Dedifferentiated amniotic fluid mesenchymal stem cell (primary cell): ENCODE results near the gene SBF1.

Experiments
- DNase-seq: peaks from one replicate; pipeline ENCODE4 v3.0.0-alpha.2; 2016; ENCODE audit errors: extremely low spot score

Gene SBF1

DNA sequence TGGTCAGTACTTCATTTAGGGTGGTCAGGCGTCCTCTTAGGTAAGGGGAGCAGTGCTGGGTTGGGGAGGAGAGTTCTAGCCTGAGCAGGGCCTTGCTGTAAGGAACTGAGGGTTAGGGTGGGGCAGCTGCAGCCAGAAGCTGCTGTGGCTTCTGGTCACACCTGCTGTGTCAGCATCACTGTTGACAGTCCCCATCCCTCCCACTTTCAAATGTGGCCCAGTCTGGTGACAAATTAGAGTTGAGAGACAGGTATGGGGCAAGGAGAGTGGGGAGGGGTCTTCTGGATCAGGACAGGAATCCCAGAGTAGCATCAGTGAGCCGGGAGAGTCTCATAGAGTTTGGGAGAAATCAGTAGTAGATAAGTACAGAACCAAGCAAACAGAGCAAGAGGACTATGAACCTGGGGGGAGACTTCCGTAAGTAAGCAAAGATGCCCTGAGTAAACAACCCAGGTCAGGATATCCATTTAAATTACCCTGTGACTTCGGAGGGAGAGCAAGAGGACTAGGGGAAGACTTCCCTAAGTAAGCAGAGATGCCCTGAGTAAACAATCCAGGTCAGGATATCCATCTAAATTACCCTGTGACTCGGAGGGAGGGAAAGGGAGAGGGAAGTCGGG, 78.0 kb downstream of the SBF1 start:
- DNase-seq = no peak
